Keratinocyte (primary cell): Measurements from ENCODE around the gene OR2M4.

Experiments used
- EZH2 ChIP-seq: IDR thresholded peaks from one replicate; pipeline ENCODE4 v1.6.1; 2012; ENCODE audit warnings: inconsistent platforms, mild to moderate bottlenecking, low read length, moderate library complexity
- TF ChIP-seq, protein P1 (sequence below), 3 experiments: IDR thresholded peaks in 1 of 3; conservative IDR thresholded peaks in 1 of 3; optimal IDR thresholded peaks in 1 of 3; 2 replicates in 2 of 3; 3 replicates in 1 of 3; pipeline versions ENCODE3 to v1.5.1; 2011; ENCODE audit warnings: low read length in 3 of 3, mild to moderate bottlenecking in 3 of 3, moderate library complexity in 2 of 3, control low read depth in 1 of 3, inconsistent platforms in 1 of 3; ENCODE audit not compliant: insufficient read depth in 2 of 3; ENCODE audit errors: extremely low read depth in 1 of 3

DNA sequence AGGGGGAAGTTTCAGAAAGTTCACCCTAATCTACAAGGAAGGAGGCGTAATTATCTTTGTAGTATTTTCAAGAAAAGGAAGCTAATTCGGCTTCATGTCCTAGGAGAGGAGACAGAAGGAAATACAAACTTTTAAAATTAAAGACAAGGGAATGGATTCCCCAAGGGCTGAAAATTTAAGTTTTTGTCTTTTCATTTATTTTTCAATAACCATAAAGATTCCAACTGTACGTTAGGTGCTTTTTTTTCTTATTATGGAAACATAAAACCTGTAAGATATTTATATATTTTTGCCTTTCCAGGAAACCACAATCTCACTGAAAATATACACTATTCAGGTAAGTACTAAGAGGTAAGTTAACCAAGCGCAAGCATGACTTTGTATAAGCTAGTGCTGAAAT, 34.3 kb upstream of the OR2M4 start, which contains the start of gene OR2M3:
- TF ChIP-seq, protein P1, sequence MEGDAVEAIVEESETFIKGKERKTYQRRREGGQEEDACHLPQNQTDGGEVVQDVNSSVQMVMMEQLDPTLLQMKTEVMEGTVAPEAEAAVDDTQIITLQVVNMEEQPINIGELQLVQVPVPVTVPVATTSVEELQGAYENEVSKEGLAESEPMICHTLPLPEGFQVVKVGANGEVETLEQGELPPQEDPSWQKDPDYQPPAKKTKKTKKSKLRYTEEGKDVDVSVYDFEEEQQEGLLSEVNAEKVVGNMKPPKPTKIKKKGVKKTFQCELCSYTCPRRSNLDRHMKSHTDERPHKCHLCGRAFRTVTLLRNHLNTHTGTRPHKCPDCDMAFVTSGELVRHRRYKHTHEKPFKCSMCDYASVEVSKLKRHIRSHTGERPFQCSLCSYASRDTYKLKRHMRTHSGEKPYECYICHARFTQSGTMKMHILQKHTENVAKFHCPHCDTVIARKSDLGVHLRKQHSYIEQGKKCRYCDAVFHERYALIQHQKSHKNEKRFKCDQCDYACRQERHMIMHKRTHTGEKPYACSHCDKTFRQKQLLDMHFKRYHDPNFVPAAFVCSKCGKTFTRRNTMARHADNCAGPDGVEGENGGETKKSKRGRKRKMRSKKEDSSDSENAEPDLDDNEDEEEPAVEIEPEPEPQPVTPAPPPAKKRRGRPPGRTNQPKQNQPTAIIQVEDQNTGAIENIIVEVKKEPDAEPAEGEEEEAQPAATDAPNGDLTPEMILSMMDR (optimal IDR thresholded peaks at IDR 0.05 in 1 of 3, IDR thresholded peaks at IDR 0.05 in 1 of 3, conservative IDR thresholded peaks at IDR 0.05 in 1 of 3; ENCODE audit: extremely low read depth in 1 of 3, insufficient read depth in 2 of 3, low read length in 3 of 3): no peak
- TF ChIP-seq EZH2: no peak
